ENCODE measurements around the gene REN.

The REN gene

GRCh38 chr1:204139952-204140351, 26.2 kb downstream of the REN start:
- no peak overlapping the region for H3K27ac ChIP-seq
- TF ChIP-seq, protein P1, sequence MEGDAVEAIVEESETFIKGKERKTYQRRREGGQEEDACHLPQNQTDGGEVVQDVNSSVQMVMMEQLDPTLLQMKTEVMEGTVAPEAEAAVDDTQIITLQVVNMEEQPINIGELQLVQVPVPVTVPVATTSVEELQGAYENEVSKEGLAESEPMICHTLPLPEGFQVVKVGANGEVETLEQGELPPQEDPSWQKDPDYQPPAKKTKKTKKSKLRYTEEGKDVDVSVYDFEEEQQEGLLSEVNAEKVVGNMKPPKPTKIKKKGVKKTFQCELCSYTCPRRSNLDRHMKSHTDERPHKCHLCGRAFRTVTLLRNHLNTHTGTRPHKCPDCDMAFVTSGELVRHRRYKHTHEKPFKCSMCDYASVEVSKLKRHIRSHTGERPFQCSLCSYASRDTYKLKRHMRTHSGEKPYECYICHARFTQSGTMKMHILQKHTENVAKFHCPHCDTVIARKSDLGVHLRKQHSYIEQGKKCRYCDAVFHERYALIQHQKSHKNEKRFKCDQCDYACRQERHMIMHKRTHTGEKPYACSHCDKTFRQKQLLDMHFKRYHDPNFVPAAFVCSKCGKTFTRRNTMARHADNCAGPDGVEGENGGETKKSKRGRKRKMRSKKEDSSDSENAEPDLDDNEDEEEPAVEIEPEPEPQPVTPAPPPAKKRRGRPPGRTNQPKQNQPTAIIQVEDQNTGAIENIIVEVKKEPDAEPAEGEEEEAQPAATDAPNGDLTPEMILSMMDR (IDR thresholded peaks at IDR 0.05): no peak
- TF ChIP-seq ZFX (IDR thresholded peaks at IDR 0.05; ENCODE audit: borderline replicate concordance): no peak

DNA sequence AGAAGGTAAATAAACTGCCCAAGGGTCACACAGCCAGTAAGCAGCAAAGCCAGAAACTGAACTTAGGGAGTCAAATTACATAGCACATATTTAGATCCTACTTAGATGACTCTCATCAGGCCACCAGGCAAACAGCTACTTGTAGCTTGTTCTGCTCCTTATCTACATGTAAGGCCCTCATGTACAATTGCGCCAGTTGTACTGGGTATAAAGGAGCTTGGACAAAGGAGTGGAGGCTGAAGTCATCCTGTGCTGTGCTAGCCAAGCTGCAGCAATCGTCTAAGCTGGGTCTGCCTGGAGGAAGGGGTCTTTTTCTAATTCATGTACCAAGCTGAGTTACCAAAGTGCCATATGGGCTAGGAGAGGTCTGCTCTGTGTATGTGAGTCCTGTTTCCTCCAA, 27.0 kb downstream of the REN start:
- no peak overlapping the region for H3K27ac ChIP-seq
- TF ChIP-seq ZFX (IDR thresholded peaks at IDR 0.05; ENCODE audit: borderline replicate concordance): no peak

DNA sequence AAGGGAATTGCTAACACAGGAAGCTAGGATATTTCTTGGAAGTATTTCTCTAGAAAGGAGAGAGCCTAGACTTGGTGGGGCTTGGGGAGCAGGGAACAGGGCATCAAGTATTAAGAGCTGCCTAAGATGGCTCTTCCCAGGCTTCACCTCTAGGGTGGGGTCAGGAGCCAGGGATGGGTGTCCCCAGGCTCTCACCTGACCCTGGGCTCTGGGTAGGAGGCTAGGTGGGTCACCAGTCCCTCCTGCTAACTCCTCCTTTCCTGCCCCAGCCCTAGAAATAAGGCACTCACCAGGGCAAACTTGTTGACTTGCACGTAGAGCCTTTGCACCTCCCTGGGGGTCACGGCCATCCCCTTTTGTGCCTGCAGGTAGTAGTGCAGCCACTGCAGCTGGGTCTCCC, 29.3 kb downstream of the REN start:
- no peak overlapping the region for H3K27ac ChIP-seq
- no peak for TF ChIP-seq ZFX (IDR thresholded peaks at IDR 0.05; ENCODE audit: borderline replicate concordance)
- TF ChIP-seq, protein P1 (IDR thresholded peaks at IDR 0.05): no peak

DNA sequence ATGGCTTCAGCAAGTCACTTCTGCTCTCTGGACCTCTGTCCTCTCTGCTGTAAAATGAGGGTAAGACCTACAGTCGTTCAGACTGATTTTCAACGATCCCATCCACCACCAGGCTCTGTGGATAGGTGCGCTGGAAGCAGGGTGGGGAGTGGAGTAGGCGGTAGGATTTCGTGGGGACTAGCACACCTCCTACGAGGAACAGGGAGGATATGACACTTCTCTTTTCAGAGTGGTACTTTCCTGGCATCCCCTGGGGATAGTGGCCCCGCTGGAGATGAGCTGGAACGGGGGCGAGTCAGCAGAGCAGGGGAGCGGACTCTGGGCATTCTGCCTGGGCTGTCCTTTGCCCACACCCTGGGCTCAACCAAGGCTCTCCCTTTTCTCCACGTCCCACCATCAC, 32.0 kb downstream of the REN start:
- H3K27ac ChIP-seq: no peak overlapping the region
- TF ChIP-seq ZFX (IDR thresholded peaks at IDR 0.05; ENCODE audit: borderline replicate concordance): no peak
- TF ChIP-seq, protein P1 (IDR thresholded peaks at IDR 0.05): no peak

GRCh38 chr1:204132718-204133117, 33.4 kb downstream of the REN start:
- TF ChIP-seq, protein P1 (IDR thresholded peaks at IDR 0.05): no peak
- no peak for TF ChIP-seq ZFX (IDR thresholded peaks at IDR 0.05; ENCODE audit: borderline replicate concordance)
- no peak overlapping the region for H3K27ac ChIP-seq

DNA sequence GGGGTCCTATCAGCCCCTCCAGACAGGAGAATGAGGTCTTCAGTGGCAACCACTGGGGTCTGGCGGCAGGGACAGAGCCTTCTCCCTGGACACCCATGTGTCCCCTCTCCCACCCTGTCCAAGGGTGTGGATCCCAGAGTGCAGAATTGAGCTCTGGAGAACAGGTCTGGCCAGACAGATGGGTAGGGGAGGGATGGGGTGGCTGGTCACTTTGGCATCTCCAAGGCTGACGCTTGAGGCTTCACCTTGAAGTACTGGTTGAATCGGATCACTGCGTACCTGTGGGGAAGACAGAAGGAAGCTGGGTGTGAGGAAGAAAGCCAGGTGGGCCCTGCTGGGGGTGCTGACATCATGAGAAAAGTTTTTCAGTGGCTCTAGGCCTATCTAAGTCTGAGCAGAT, 34.2 kb downstream of the REN start:
- no peak for TF ChIP-seq ZFX (IDR thresholded peaks at IDR 0.05; ENCODE audit: borderline replicate concordance)
- no peak overlapping the region for H3K27ac ChIP-seq

GRCh38 chr1:204130981-204131892, 34.9 kb downstream of the REN start:
- TF ChIP-seq, protein P1 (IDR thresholded peaks at IDR 0.05): no peak
- TF ChIP-seq ZFX (IDR thresholded peaks at IDR 0.05; ENCODE audit: borderline replicate concordance): no peak

GRCh38 chr1:204130178-204130577, 36.0 kb downstream of the REN start:
- H3K27ac ChIP-seq: no peak overlapping the region
- no peak for TF ChIP-seq ZFX (IDR thresholded peaks at IDR 0.05; ENCODE audit: borderline replicate concordance)
- TF ChIP-seq, protein P1 (IDR thresholded peaks at IDR 0.05): no peak

More at GRCh38 chr1:204130981-204131892, 34.9 kb downstream of the REN start:
- no peak overlapping the region for H3K27ac ChIP-seq

Measured in 22Rv1 (cell line).